Left colon (tissue), 2 donors: ENCODE data around the gene TP53. TPM values are rescaled to one million over a fixed set of nuclear protein-coding genes. Genes with fewer than 3 reads are reported as not detected.
A peak's percentile ranks its signal among the peaks of the same experiment; 100 is the strongest.

Experiments used
- ATAC-seq: fragments of 200-7000 bp; cut with Tn5 transposase; one replicate; pipeline ENCODE4 v1.9.1; 2020; ENCODE audit warnings: mild to moderate bottlenecking, moderate library complexity
- DNase-seq, 2 donors: peaks; one replicate each; pipeline ENCODE4 v3.0.0-alpha.2; 2020
- intact Hi-C, 2 donors: fragments of 100-400 bp; cut with DNase I in 1 of 2; cut with micrococcal nuclease in 1 of 2; formaldehyde crosslinking; loops; one replicate each; pipeline versions ENCODE4 v1.11.2 to v1.14.0; 2022; cut with DNase I, micrococcal nuclease
- total RNA-seq, 2 donors: library from RNA; stranded (reverse); fragmentation: NEBNext Ultra II Directional; extraction: Animal tissue kit (Norgen Biotek cat#: 25700); gene quantifications; one replicate each; pipeline ENCODE4 v1.2.1, GENCODE V29; 2021
- donor health status: DM: no; HTN: no; CAD: no.
- donor health status: DM: yes; HTN: yes; CAD: no.

Gene TP53
- total RNA-seq, 2 donors from 2014 or later, result 47.3 to 60.0 TPM

GRCh38 chr17:7707858-7708750, 20.8 kb upstream of the TP53 start:
- no peak for DNase-seq
- no peak for ATAC-seq
- intact Hi-C loops, result no loop called here

- no peak for ATAC-seq
- intact Hi-C loops, result no loop called here
These were observed 20.2 kb upstream of the TP53 start for GRCh38 chr17:7707446-7707845.

GRCh38 chr17:7706631-7707354, 19.5 kb upstream of the TP53 start:
- ATAC-seq, result no peak

More at GRCh38 chr17:7707446-7707845, 20.2 kb upstream of the TP53 start:
- no peak for DNase-seq

GRCh38 chr17:7705269-7706255, 18.3 kb upstream of the TP53 start:
- ATAC-seq (no peak), DNase-seq (no peak)
- intact Hi-C loops, result no loop called here

More at GRCh38 chr17:7706631-7707354, 19.5 kb upstream of the TP53 start:
- DNase-seq, result no peak
- intact Hi-C loops, result no loop called here

- intact Hi-C loops, result no loop called here
- ATAC-seq (peak; percentile 27), DNase-seq (no peak)
These were observed 17.4 kb upstream of the TP53 start, which contains the start of gene EFNB3 for GRCh38 chr17:7704601-7705268. Gene EFNB3 (plus strand): TSS chr17:7705202. CDS start chr17:7705599, 397 bp downstream.

GRCh38 chr17:7703584-7704479, 16.5 kb upstream of the TP53 start:
- no peak for DNase-seq
- intact Hi-C loops, result no loop called here
- peak; percentile 16 for ATAC-seq

- intact Hi-C loops, result no loop called here
- DNase-seq (no peak), ATAC-seq (no peak)
These were observed 15.5 kb upstream of the TP53 start for GRCh38 chr17:7702776-7703175.

- ATAC-seq, result no peak
- intact Hi-C loops, result no loop called here
These were observed 14.4 kb upstream of the TP53 start for GRCh38 chr17:7701681-7702080.

GRCh38 chr17:7700510-7700909, 13.2 kb upstream of the TP53 start:
- ATAC-seq (no peak), DNase-seq (no peak)
- intact Hi-C loops, result no loop called here

More at GRCh38 chr17:7701681-7702080, 14.4 kb upstream of the TP53 start:
- DNase-seq, result no peak

GRCh38 chr17:7697828-7698588, 10.7 kb upstream of the TP53 start:
- DNase-seq (no peak), ATAC-seq (no peak)
- intact Hi-C loops, result no loop called here

GRCh38 chr17:7695586-7695985, 8.3 kb upstream of the TP53 start:
- ATAC-seq, result no peak
- no peak for DNase-seq
- intact Hi-C loops, result no loop called here

- intact Hi-C loops, result loop anchor here in 1 of 2 donors (10.0 kb wide), 1 partner anchor 54 kb away; the partner anchor contains the start of gene SHBG
- DNase-seq (no peak), ATAC-seq (no peak)
These were observed 1.6 kb upstream of the TP53 start for GRCh38 chr17:7688808-7689316.

- ATAC-seq, result peak; percentile 79
- intact Hi-C loops, result loop anchor here in 1 of 2 donors (10.0 kb wide), 1 partner anchor 53 kb away; the partner anchor contains the start of gene SHBG
- peak; percentile 97 for DNase-seq
These were observed 868 bp upstream of the TP53 start, which contains the start of gene WRAP53 for GRCh38 chr17:7687908-7688807. Gene WRAP53 (plus strand): TSS chr17:7688477. CDS start chr17:7688649, 172 bp downstream.

GRCh38 chr17:7686222-7687071, 843 bp downstream of the TP53 start:
- intact Hi-C loops, result loop anchor here in 1 of 2 donors (10.0 kb wide), 1 partner anchor 52 kb away; the partner anchor contains the start of gene SHBG
- DNase-seq (peak; percentile 81 to 84), ATAC-seq (peak; percentile 57)
